DOHH2 (cell line): ENCODE results near the gene AKIRIN2.

ENCODE experiments used
- H3F3A ChIP-seq: fragments of 200-600 bp; sonication (generic), shearing (Covaris generic); 2 replicates; pipeline ENCODE4 v1.6.0; 2016; ENCODE audit warnings: antibody characterized with exemption, mild to moderate bottlenecking; ENCODE audit not compliant: control insufficient read depth, insufficient read depth
- H3K27ac ChIP-seq: fragments of 200-600 bp; sonication (generic); 2 replicates; pipeline ENCODE4 v1.5.1; 2014; ENCODE audit warnings: low read depth, mild to moderate bottlenecking, low read length, moderate library complexity
- H3K27me3 ChIP-seq: fragments of 200-600 bp; sonication (generic); 2 replicates; pipeline ENCODE4 v1.6.1; 2014; ENCODE audit warnings: mild to moderate bottlenecking, low read length, mixed read lengths; ENCODE audit not compliant: control insufficient read depth
- H3K36me3 ChIP-seq: fragments of 200-600 bp; sonication (generic); 2 replicates; pipeline ENCODE4 v1.6.1; 2014; ENCODE audit warnings: mild to moderate bottlenecking, low read length, moderate library complexity, mixed read lengths; ENCODE audit not compliant: control insufficient read depth
- H3K4me1 ChIP-seq: fragments of 200-600 bp; sonication (generic); 2 replicates; pipeline ENCODE4 v1.6.1; 2014; ENCODE audit warnings: mild to moderate bottlenecking, low read length, mixed read lengths; ENCODE audit not compliant: control insufficient read depth
- H3K4me2 ChIP-seq: fragments of 200-600 bp; sonication (generic); 2 replicates; pipeline ENCODE4 v1.6.0; 2014; ENCODE audit warnings: mild to moderate bottlenecking, low read length, moderate library complexity
- H3K4me3 ChIP-seq: fragments of 200-600 bp; sonication (generic); 2 replicates; pipeline ENCODE4 v1.5.1; 2014; ENCODE audit warnings: mild to moderate bottlenecking, low read length, mixed read lengths
- H3K79me2 ChIP-seq: fragments of 200-600 bp; sonication (generic); 2 replicates; pipeline ENCODE4 v1.6.1; 2014; ENCODE audit warnings: mild to moderate bottlenecking, low read length, mixed read lengths; ENCODE audit not compliant: control insufficient read depth
- H3K9me2 ChIP-seq: fragments of 200-600 bp; sonication (generic); replicated peaks from 2 replicates; pipeline ENCODE4 v1.6.1; 2014; ENCODE audit warnings: mild to moderate bottlenecking, low read length, mixed read lengths; ENCODE audit not compliant: control insufficient read depth
- H3K9me3 ChIP-seq: fragments of 200-600 bp; sonication (generic); 2 replicates; pipeline ENCODE4 v1.6.1; 2014; ENCODE audit warnings: antibody characterized with exemption, low read length, mixed read lengths; ENCODE audit not compliant: control insufficient read depth, insufficient read depth
- H4K20me1 ChIP-seq: fragments of 200-600 bp; sonication (generic); 2 replicates; pipeline ENCODE4 v1.6.0; 2014; ENCODE audit warnings: low read depth, mild to moderate bottlenecking, antibody characterized with exemption, low read length, moderate library complexity; ENCODE audit not compliant: control insufficient read depth, insufficient read depth
- EZH2phosphoT487 ChIP-seq: fragments of 200-600 bp; sonication (generic); IDR thresholded peaks from 2 replicates; pipeline ENCODE4 v1.6.1; 2017; ENCODE audit warnings: borderline replicate concordance, mild to moderate bottlenecking, antibody characterized with exemption, low read length, moderate library complexity, mixed read lengths
- TF ChIP-seq, protein P1 (sequence below): fragments of 200-600 bp; sonication (generic); IDR thresholded peaks from one replicate; pipeline ENCODE4 v1.5.1; 2014; ENCODE audit warnings: antibody characterized with exemption, mild to moderate bottlenecking, low read depth, low read length; ENCODE audit not compliant: poor library complexity, severe bottlenecking

The AKIRIN2 gene

DNA sequence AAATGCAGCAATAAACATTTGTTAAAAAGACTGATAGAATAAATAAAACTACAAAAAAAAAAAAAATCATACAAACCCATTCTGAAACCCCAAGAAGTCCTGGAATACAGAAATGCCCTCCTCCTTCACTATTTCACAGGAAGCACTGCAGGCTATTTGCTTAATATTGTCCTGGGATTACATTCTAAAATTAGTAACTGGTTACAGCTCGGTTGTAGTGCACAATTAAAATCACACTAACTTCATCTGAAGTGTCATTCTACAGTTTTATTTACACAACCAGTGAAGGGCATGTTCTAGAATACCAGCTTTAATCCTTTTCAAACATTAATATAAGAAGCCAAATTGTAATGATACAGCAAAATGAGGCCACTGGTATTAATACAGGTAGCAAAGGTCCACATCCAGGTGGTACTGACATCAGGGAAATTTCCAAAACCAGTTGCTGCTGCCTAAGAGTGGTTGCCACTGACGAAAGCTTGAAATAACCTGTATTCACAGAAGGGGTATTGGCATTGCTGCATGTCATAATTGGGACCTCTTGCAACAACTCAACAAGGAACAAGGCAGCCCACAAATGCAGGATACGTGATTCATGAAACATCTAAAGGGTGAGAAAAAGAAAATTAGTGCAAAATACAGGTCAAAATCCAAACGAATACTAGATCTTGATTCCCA is 26.9 kb downstream of the AKIRIN2 start:
- no peak overlapping the region for H3K27ac ChIP-seq
- H3F3A ChIP-seq, result peaks cover 61% of the 10 kb centered on the region

DNA sequence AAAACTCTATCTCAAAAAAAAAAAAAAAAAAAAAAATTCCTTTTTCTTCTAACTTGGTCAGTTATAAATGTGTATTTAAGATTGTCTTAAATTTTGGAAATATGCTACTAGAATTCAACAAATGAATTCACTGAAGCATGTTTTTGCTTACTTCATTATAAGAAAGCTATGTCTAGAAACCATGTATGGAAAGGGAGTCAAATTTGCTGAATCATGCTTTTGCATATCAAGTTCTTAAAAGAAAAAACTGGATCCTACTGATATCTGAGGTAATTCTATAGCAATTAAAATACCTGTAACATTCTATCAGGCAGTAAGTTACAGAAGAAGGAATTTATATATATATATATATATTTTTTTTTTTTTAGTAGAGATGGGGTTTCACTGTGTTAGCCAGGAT is 27.7 kb downstream of the AKIRIN2 start:
- Histone ChIP-seq H3K4me3 (no peak overlapping the region), H3K79me2 (peaks cover 33% of the 10 kb centered on the region), H3K9me2 (no peaks in the 10 kb centered on the region), H3K4me1 (0 out of 2 replicates have a peak, but pooled peaks cover 4% of the 10 kb centered on the region), H3K27ac (no peak overlapping the region), H4K20me1 (peaks cover 10% of the 10 kb centered on the region; the same call in 1 of the 2 replicates), H3K27me3 (no peaks in the 10 kb centered on the region), H3K9me3 (no peaks in the 10 kb centered on the region), H3K4me2 (no peak overlapping the region), H3K36me3 (peaks cover 94% of the 10 kb centered on the region), H3F3A (peaks cover 62% of the 10 kb centered on the region)
- TF ChIP-seq, protein P1, sequence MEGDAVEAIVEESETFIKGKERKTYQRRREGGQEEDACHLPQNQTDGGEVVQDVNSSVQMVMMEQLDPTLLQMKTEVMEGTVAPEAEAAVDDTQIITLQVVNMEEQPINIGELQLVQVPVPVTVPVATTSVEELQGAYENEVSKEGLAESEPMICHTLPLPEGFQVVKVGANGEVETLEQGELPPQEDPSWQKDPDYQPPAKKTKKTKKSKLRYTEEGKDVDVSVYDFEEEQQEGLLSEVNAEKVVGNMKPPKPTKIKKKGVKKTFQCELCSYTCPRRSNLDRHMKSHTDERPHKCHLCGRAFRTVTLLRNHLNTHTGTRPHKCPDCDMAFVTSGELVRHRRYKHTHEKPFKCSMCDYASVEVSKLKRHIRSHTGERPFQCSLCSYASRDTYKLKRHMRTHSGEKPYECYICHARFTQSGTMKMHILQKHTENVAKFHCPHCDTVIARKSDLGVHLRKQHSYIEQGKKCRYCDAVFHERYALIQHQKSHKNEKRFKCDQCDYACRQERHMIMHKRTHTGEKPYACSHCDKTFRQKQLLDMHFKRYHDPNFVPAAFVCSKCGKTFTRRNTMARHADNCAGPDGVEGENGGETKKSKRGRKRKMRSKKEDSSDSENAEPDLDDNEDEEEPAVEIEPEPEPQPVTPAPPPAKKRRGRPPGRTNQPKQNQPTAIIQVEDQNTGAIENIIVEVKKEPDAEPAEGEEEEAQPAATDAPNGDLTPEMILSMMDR, result no peak
- TF ChIP-seq EZH2phosphoT487, result no peak

More for the DNA sequence above, 26.9 kb downstream of the AKIRIN2 start:
- peaks cover 12% of the 10 kb centered on the region; the same call in 1 of the 2 replicates for H4K20me1 ChIP-seq
- H3K4me2 ChIP-seq, result no peak overlapping the region
- no peaks in the 10 kb centered on the region for H3K9me3 ChIP-seq
- no peaks in the 10 kb centered on the region for H3K9me2 ChIP-seq
- 0 out of 2 replicates have a peak, but pooled peaks cover 4% of the 10 kb centered on the region for H3K4me1 ChIP-seq
- H3K4me3 ChIP-seq, result no peak overlapping the region
- TF ChIP-seq, protein P1, result no peak
- no peak for TF ChIP-seq EZH2phosphoT487
- no peaks in the 10 kb centered on the region for H3K27me3 ChIP-seq
- H3K36me3 ChIP-seq, result peaks cover 94% of the 10 kb centered on the region
- H3K79me2 ChIP-seq, result peaks cover 42% of the 10 kb centered on the region

DNA sequence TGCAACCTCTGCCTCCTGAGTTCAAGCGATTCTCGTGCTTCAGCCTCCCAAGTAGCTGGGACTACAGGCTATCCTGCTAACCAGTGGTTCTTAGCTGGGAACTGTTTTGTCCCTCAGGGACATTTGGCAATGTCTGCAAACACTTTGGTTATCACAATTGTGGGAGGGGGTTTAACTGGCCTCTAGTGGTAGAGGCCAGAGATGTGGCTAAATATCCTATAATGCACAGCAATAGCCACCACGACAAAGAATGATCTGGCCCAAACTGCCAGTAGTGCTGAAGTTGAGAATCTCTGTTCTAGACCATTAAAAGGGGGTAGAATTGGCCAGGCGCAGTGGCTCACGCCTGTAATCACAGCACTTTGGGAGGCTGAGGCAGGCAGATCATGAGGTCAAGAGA is 28.8 kb downstream of the AKIRIN2 start:
- H3K36me3 ChIP-seq, result peaks cover 91% of the 10 kb centered on the region
- 0 out of 2 replicates have a peak, but pooled peaks cover 7% of the 10 kb centered on the region for H4K20me1 ChIP-seq
- H3K9me3 ChIP-seq, result no peaks in the 10 kb centered on the region
- H3K79me2 ChIP-seq, result peaks cover 24% of the 10 kb centered on the region
- H3K4me1 ChIP-seq, result 0 out of 2 replicates have a peak, but pooled peaks cover 4% of the 10 kb centered on the region
- no peaks in the 10 kb centered on the region for H3K9me2 ChIP-seq
- H3K4me2 ChIP-seq, result no peak overlapping the region
- H3K27ac ChIP-seq, result no peak overlapping the region
- H3K4me3 ChIP-seq, result no peak overlapping the region
- H3K27me3 ChIP-seq, result no peaks in the 10 kb centered on the region
- peaks cover 64% of the 10 kb centered on the region for H3F3A ChIP-seq
- TF ChIP-seq, protein P1, result no peak
- TF ChIP-seq EZH2phosphoT487, result no peak
